Motor neuron (in vitro differentiated cells): ENCODE data around the gene ANKRD66. TPM values are rescaled to one million over a fixed set of nuclear protein-coding genes. Genes with fewer than 3 reads are reported as not detected.

Experiments used
- ATAC-seq, 8 experiments: fragments of 200-7000 bp; cut with Tn5 transposase; replicated peaks in 6 of 8; 2 replicates each; pipeline ENCODE4 v1.8.0; 2021; ENCODE audit warnings: mild to moderate bottlenecking in 8 of 8, moderate library complexity in 8 of 8
- H3K27ac ChIP-seq, 2 donors: fragments of 250-450 bp; sonication (Bioruptor Pico); 2 replicates each; pipeline ENCODE4 v1.9.0; 2021; ENCODE audit warnings: antibody characterized with exemption in 2 of 2, mild to moderate bottlenecking in 2 of 2, moderate library complexity in 1 of 2
- H3K4me1 ChIP-seq, 2 donors: fragments of 250-450 bp; sonication (Bioruptor Pico); replicated peaks in 1 of 2; 2 replicates each; pipeline ENCODE4 v1.6.1; 2021; ENCODE audit warnings: antibody characterized with exemption in 2 of 2, mild to moderate bottlenecking in 2 of 2, moderate library complexity in 1 of 2
- H3K4me3 ChIP-seq, 5 donors: fragments of 250-450 bp; sonication (Bioruptor Pico); 2 replicates each; pipeline ENCODE4 v1.9.0; 2021; ENCODE audit warnings: antibody characterized with exemption in 5 of 5, mild to moderate bottlenecking in 5 of 5, moderate library complexity in 4 of 5
- WGBS, 10 experiments: fragments of 450-650 bp; shearing (Covaris generic); methylation state at CpG; one replicate each; pipeline ENCODE4 v1.0.0; 2022; 5-methylcytosine and 5-hydroxymethylcytosine counted together
- in situ Hi-C, 9 experiments: fragments of 400-800 bp; cut with MboI; loops; one replicate each; pipeline ENCODE4 v1.15.0; 2021; ENCODE audit warnings: low sequenced_read_pairs in 9 of 9, low pct_unique_long_range_greater_than_20kb in 2 of 9; ENCODE audit not compliant: unreplicated experiment in 9 of 9
- total RNA-seq, 8 experiments: library from RNA; unstranded; fragments of 300-600 nt; gene quantifications; 2 replicates each; pipeline versions ENCODE4 v1.2.3 to v1.2.4, GENCODE V29; 2022

Gene ANKRD66
- total RNA-seq, 8 experiments from 2014 or later = 0.17 to 2.5 (median 0.56) TPM; not detected in 1

GRCh38 chr6:46781478-46782378, 35.0 kb downstream of the ANKRD66 start:
- ATAC-seq = peak in 4 of 8 experiments; percentile 45 to 84 (median 59)
- in situ Hi-C loops = loop anchor here in 1 of 9 experiments (25.0 kb wide), 1 partner anchor 94 kb away; the partner anchor contains the start of gene TDRD6
- no peak overlapping the region for H3K4me3 ChIP-seq
- 0 to 32% (median 23%) methylated on average over 1 to 6 of the region's 6 CpGs for WGBS, 10 experiments
- no peak overlapping the region for H3K27ac ChIP-seq
- no peaks in the 10 kb centered on the region for H3K4me1 ChIP-seq

- H3K27ac ChIP-seq = no peak overlapping the region
- no peak overlapping the region for H3K4me3 ChIP-seq
- no peaks in the 10 kb centered on the region for H3K4me1 ChIP-seq
- 25 to 100% (median 80%) methylated on average over 1 of the region's 1 CpG; no CpG with 5 or more reads in 1 of the 10 experiments for WGBS, 10 experiments
- ATAC-seq = no peak
- in situ Hi-C loops = loop anchor here in 1 of 9 experiments (25.0 kb wide), 1 partner anchor 97 kb away; the partner anchor contains the start of gene TDRD6
Measured at GRCh38 chr6:46784535-46784934, 37.8 kb downstream of the ANKRD66 start.

GRCh38 chr6:46787871-46788540, 41.3 kb downstream of the ANKRD66 start:
- 0 to 100% (median 88%) methylated on average over 1 to 5 of the region's 5 CpGs; no CpG with 5 or more reads in 1 of the 10 experiments for WGBS, 10 experiments
- Histone ChIP-seq H3K4me1 (no peaks in the 10 kb centered on the region), H3K27ac (no peak overlapping the region), H3K4me3 (no peak overlapping the region)
- ATAC-seq = no peak
- in situ Hi-C loops = loop anchor here in 1 of 9 experiments (25.0 kb wide), 1 partner anchor 101 kb away; the partner anchor contains the start of gene TDRD6

GRCh38 chr6:46788791-46789190, 42.1 kb downstream of the ANKRD66 start:
- no peaks in the 10 kb centered on the region for H3K4me1 ChIP-seq
- ATAC-seq = no peak
- no peak overlapping the region for H3K27ac ChIP-seq
- in situ Hi-C loops = loop anchor here in 1 of 9 experiments (25.0 kb wide), 1 partner anchor 101 kb away; the partner anchor contains the start of gene TDRD6
- 20 to 100% (median 87%) methylated on average over 1 to 3 of the region's 3 CpGs; no CpG with 5 or more reads in 1 of the 10 experiments for WGBS, 10 experiments
- H3K4me3 ChIP-seq = no peak overlapping the region

GRCh38 chr6:46789434-46790354, 43.0 kb downstream of the ANKRD66 start:
- no peaks in the 10 kb centered on the region for H3K4me1 ChIP-seq
- in situ Hi-C loops = loop anchor here in 1 of 9 experiments (25.0 kb wide), 1 partner anchor 102 kb away; the partner anchor contains the start of gene TDRD6
- 50 to 92% (median 75%) methylated on average over 1 to 4 of the region's 4 CpGs; no CpG with 5 or more reads in 1 of the 10 experiments for WGBS, 10 experiments

GRCh38 chr6:46790355-46790874, 43.7 kb downstream of the ANKRD66 start:
- in situ Hi-C loops = loop anchor here in 1 of 9 experiments (25.0 kb wide), 1 partner anchor 103 kb away; the partner anchor contains the start of gene TDRD6
- Histone ChIP-seq H3K27ac (no peak overlapping the region), H3K4me1 (no peaks in the 10 kb centered on the region), H3K4me3 (no peak overlapping the region)
- ATAC-seq = no peak

More at GRCh38 chr6:46789434-46790354, 43.0 kb downstream of the ANKRD66 start:
- no peak for ATAC-seq
- no peak overlapping the region for H3K27ac ChIP-seq
- H3K4me3 ChIP-seq = no peak overlapping the region

- H3K4me1 ChIP-seq = no peaks in the 10 kb centered on the region
- ATAC-seq = no peak
- 25 to 91% (median 61%) methylated on average over 1 of the region's 1 CpG; no CpG with 5 or more reads in 1 of the 10 experiments for WGBS, 10 experiments
- no peak overlapping the region for H3K4me3 ChIP-seq
- no peak overlapping the region for H3K27ac ChIP-seq
- in situ Hi-C loops = loop anchor here in 1 of 9 experiments (25.0 kb wide), 1 partner anchor 105 kb away; the partner anchor contains the start of gene TDRD6
Measured at GRCh38 chr6:46792635-46793034, 45.9 kb downstream of the ANKRD66 start.

GRCh38 chr6:46793138-46793537, 46.4 kb downstream of the ANKRD66 start, which contains the start of gene MEP1A:
TSS of gene MEP1A (plus strand) at chr6:46793389. CDS start at chr6:46793399, 10 bp downstream.
- in situ Hi-C loops = loop anchor here in 1 of 9 experiments (25.0 kb wide), 1 partner anchor 106 kb away; the partner anchor contains the start of gene TDRD6

GRCh38 chr6:46794068-46794467, 47.3 kb downstream of the ANKRD66 start:
- Histone ChIP-seq H3K4me3 (no peak overlapping the region), H3K4me1 (no peaks in the 10 kb centered on the region), H3K27ac (no peak overlapping the region)
- WGBS, 10 experiments = 40 to 87% (median 63%) methylated on average over 2 to 3 of the region's 3 CpGs; no CpG with 5 or more reads in 3 of the 10 experiments
- in situ Hi-C loops = loop anchor here in 1 of 9 experiments (25.0 kb wide), 1 partner anchor 107 kb away; the partner anchor contains the start of gene TDRD6
- ATAC-seq = no peak

More at GRCh38 chr6:46793138-46793537, 46.4 kb downstream of the ANKRD66 start, which contains the start of gene MEP1A:
- Histone ChIP-seq H3K4me3 (no peak within 1 kb of the TSS), H3K4me1 (no peaks in the 10 kb centered on the region), H3K27ac (no peak within 1 kb of the TSS)
- ATAC-seq = no peak
- 58 to 100% (median 91%) methylated on average over 3 to 8 of the region's 8 CpGs for WGBS, 10 experiments

- H3K27ac ChIP-seq = no peak overlapping the region
- in situ Hi-C loops = loop anchor here in 1 of 9 experiments (25.0 kb wide), 1 partner anchor 109 kb away; the partner anchor contains the start of gene TDRD6
- WGBS, 10 experiments = 25 to 100% (median 65%) methylated on average over 1 to 3 of the region's 3 CpGs; no CpG with 5 or more reads in 4 of the 10 experiments
- no peak overlapping the region for H3K4me3 ChIP-seq
- H3K4me1 ChIP-seq = no peaks in the 10 kb centered on the region
- peak in 2 of 8 experiments; percentile 58 to 63 for ATAC-seq
Measured at GRCh38 chr6:46795816-46796215, 49.1 kb downstream of the ANKRD66 start.

- no peak overlapping the region for H3K27ac ChIP-seq
- ATAC-seq = peak in 1 of 8 experiments; percentile 73
- no peak overlapping the region for H3K4me3 ChIP-seq
- H3K4me1 ChIP-seq = no peaks in the 10 kb centered on the region
- 20 to 100% (median 46%) methylated on average over 1 to 5 of the region's 5 CpGs; no CpG with 5 or more reads in 1 of the 10 experiments for WGBS, 10 experiments
- in situ Hi-C loops = loop anchor here in 1 of 9 experiments (25.0 kb wide), 1 partner anchor 110 kb away; the partner anchor contains the start of gene TDRD6
Measured at GRCh38 chr6:46796848-46797580, 50.3 kb downstream of the ANKRD66 start.
